SW480 (cell line): ENCODE results near the gene LIPC.

Source experiments
- DNase-seq: peaks from one replicate; pipeline ENCODE4 v3.0.0-alpha.2; 2016; ENCODE audit warnings: low spot score

Gene LIPC

DNA sequence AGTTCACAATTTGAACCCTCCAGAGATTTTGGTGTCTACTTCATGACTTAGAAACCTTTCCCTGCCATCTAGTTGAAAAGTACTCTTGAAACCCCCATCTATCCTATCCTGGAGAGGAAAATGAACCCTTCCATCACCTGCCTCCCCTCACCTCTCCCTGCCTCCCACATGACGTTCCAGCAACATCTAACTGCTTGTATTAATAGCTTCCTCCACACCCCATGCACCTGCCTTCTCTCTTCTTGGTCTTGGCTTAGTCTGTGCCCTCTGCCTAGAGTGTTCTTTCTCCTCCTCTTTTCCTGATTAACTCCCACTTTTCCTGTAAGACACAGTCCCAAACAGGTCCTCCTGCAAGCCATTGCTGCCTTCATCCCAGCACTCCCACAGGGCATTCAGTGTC, 107.8 kb downstream of the LIPC start:
- DNase-seq, result no peak

DNA sequence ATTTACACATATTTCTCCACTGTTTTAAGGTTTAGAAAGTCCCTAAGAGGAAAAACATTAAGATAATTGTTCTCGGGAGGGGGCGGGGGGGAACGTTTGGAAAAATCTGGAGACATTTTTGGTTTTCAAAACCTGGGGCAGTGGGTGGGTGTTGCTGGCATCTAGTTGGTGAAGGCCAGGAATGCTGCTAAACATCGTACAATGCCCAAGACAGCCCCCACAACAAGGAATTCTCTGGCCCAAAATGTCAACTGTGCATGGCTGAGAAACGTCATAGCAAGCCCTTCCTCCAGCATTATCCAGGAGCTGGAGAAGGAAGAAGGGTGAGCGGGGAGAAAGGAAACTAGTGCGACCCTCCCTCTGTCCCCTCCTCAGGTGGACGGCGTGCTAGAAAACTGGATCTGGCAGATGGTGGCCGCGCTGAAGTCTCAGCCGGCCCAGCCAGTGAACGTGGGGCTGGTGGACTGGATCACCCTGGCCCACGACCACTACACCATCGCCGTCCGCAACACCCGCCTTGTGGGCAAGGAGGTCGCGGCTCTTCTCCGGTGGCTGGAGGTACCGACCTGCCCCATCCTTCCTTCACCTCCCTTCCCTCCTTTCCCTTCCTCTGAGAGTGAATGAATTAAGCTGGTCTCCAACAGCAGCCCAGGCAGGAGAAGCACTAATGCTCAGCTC, 109.8 kb downstream of the LIPC start:
- no peak for DNase-seq

DNA sequence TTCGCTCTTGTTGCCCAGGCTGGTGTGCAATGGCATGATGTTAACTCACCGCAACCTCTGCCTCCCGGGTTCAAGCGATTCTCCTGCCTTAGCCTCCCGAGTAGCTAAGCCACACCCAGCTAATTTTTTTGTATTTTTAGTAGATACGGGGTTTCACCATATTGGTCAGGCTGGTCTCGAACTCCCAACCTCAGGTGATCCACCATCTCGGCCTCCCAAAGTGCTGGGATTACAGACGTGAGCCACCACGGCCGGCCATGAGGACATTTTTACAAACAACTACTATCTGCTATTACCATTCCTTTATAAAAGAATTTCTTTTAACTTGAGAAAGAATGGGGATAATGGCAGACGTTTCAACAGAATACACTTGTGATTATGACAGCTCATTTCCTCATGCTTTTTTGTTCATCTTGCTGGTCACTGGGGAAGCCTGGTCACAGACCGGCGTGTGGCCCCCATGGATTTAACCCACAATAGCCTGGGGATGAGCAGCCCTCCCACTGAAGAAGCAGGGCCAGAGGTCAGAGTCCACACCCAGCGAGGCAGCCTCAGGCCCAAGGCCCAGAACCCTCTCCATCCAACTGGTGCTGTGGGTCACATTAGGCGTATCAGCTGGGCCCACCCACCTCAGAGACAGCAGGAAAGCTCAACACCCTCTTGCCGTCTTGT, 112.0 kb downstream of the LIPC start:
- DNase-seq, result no peak

DNA sequence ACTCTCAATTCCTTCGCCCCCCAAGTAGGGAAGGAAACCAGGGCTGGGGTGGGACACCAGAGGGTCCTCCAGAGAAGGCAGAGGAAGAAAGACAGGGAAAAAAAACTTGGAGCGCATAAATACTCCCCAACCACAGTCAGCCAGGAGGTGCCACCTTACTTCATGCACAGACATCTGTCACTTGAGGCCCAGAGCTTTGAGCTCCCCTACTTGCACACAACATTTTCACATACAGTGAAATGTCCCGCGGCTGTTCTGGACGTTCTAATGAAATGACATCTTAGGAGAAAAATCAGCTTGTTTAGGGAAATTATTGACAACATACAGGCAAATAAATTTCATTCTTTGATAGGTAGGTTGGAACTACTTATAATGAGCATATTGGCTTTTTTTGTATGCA, 113.0 kb downstream of the LIPC start:
- DNase-seq, result no peak

DNA sequence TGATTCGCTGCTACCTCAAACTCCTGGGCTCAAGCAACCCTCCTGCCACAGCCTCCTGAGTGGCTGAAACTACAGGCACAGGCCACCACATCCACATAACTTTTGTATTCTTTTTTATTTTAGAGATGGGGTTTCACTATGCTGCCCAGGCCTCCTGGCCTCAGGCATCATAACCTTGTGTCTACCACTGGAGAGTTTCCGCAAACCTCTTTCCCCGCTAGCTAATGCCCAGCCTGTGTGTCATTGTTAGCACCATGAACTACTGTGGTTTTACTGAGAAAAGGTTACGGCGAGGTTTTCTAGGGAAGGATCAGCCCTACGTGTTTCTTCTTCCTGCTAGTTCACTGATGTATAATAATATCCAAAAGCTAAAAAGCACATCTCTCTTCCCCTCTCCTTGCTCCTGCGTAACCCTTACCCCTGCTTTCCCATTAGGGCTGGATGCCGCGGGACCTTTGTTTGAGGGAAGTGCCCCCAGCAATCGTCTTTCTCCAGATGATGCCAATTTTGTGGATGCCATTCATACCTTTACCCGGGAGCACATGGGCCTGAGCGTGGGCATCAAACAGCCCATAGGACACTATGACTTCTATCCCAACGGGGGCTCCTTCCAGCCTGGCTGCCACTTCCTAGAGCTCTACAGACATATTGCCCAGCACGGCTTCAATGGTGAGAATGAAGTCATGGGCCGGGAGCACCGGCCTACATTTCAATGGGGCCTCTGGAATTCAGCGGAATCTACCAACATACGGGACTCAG, 113.7 kb downstream of the LIPC start:
- DNase-seq, result no peak

DNA sequence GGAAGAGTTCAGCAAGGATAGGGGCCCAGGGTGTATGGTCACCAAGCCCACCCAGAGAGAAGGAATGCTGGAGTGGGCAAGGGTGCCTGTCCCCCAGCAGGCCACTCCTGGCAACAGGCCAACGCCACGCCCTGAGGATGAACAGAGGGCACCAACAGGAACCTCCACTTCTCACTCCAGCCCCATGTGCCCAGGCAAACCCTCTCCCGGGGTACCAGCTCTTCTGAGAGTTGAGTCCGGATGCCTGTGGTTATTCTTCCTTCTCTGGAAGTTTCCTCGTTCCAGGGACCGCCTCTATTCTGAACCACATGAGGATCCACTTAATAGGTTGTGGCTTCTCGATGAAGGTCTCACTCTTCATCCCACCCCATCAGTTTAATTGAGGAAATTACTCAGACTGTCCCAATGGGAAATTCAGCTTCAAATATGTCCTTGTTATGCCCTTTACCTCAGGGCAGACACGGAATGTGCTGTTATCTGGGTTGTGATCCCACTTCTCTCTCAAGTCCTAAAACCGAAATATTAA, 114.3 kb downstream of the LIPC start:
- no peak for DNase-seq

DNA sequence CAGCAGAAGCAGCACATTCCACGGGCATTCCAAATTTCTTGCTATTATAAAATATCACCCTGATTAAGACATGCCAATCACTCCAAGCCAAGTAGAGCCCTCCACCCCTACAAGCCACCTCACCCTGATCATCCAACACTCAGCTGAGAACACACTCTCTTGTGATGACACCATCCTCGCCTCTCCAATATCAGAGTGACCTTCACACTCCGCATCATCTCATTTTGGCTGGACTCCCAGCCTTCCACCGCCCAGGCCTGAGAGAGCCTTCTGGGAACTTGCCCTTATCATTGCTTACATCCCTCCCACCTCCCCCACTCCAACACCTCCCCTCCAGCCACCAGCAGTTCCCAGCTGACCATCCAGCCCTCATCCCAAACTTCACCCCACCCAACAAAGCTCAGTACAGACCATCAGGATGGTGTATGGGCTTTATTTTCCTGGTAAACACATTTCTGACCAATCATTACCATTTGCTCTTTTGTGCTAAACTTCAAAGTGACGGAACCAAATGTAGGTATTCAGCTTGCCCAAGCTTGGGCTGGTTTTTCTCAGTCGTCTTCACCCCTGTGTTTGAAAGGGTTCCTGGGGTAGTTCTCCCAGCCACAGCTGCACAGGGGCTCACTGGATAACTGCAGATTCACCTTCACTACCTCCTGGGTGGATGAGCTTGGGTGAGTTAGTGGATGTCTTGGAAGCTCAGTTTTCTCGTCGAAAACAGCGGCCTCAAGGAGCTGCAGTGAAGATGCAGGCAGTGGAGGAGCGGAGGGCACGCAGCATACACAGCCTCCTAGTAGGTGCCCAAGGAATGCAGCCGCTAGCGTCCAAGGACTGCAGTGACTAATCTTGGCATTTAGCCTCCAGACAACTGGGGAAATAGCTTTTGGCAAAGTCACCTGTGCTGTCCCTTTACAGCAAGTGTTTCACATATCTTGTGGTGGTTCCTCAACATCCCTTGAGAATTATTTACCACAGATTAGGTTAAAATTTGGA, 115.1 kb downstream of the LIPC start:
- DNase-seq, result peak; percentile 13

DNA sequence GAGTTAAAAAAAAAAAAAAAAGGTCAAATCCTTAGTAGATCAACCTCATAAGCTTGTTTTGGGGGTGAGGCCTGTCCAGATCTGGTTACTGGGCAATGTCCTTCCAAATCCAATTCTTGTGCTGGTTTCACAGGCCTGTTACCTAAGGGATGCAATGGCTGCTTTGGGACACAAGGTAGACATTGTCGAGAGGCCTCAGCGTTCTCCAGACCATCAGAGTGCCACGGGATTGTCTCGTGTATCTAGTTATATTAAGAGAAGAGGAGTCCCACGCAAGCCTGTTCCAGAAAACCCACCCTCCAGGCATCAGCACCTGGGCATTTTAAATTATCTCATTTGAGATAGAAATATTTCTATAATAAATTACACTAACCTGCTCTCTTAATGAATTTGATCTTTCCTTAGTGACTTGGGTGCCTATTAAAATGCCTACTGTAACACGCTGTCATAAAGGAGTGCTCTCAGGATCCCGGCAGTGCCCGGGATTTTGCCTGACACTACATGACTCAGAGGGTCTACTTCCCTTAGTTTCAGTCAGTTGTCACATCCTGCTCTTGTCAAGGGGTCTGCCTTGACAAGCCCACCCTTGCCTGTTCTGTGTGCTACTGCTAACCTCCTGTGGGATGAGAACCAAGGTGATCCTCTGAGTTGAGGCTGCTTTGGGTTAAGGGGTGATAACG, 116.0 kb downstream of the LIPC start:
- no peak for DNase-seq

DNA sequence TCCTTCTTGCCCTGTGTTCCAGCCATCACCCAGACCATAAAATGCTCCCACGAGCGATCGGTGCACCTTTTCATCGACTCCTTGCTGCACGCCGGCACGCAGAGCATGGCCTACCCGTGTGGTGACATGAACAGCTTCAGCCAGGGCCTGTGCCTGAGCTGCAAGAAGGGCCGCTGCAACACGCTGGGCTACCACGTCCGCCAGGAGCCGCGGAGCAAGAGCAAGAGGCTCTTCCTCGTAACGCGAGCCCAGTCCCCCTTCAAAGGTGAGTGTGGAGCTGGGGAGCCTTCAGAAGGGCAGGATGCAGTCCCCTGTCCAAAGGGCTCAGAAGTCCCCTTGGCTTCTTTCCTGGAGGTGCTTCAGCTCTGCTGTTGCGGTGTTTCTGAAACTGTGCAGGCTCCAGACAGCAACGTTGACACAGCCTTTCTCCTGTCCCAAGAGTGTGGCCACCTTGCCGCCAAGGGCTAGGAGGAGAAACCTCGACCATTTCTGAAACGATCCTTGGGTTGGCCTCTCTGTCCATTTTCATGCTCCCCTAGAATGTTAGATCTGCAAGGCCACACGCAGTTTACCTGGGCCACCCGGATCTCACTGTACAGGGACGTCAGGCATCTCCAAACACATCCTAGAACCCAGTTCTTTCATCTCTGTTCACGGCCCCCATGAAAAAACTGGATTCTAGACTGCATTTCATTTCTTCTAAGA, 116.7 kb downstream of the LIPC start:
- DNase-seq, result no peak

DNA sequence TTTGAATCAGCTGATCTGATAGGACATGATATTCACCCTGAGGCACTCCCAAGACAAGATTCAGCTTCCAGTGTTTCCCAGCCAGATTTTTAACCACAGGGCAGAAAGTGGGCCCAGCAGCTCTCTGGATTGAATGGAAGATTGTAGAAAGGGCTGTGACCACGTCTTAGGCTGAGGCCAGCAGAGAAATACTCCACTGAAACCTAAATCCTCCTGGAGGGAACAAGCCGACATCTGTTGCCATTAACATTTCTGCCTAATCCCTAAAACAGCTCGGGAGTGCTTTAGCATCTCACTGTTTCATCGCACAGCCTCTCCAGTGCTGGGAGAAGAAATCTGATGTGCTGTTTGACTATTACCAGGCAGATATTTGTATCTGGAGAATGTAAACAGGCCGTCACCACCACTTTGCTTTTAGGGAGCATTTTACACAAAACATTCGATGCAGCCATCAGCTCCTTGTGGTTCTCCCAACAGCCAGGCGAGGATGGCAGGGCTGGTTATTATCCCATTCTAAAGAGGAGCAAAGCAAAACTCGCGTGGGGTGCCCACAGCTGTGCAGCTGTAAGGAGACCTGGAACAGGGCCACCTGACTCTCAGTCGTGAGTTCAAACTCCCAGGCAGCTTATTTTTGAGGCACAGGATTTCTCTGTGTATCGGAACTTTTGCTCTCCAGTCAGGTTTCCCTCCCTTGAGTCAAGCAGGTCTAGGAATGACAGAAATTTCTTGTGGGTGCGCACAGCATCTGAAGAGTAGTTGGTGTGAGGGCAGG, 117.4 kb downstream of the LIPC start:
- no peak for DNase-seq

DNA sequence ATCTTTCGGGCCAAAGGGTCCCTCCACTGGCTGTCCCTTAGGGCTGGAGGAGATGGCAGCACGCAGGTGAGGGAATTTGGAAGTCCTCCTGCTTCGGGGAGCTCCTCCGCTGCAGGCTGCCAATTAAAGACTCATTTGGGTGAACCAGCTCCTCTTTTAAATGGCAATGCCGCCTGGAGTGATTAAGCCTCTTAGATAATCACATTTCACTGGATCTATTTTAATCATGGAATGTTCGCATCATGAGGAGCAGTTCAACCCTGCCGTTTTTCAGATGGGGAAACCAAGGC, 117.9 kb downstream of the LIPC start:
- DNase-seq, result no peak

DNA sequence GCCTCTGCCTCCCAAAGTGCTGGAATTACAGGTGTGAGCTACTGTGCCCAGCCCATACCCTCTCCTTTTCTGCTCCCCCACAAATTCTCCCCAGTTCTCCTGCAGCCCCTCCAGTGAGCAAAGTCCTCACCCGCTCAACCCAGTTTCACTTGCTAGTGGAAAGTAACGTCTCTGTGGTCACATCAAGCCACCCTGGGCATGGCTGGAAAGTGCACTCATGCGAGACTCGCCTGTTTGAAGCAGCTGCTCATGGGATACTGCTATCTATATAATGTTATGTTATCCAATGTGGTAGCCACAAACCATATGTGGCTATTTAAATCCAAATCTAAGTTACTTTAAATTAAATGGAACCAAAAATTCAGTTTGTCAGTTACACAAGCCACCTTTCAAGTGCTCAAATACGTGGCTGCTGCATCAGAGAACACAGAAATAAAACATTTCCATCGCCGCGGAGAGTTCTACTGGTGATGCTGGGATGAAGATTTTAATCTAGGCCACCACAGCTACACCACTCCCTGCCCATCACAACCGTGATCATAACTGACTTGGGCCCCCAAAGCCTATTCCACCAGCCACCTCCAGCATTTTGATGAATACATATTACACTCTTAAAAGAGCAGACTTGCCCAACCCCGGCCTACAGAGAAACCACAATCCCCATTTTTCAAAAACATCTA, 119.4 kb downstream of the LIPC start:
- peak; percentile 39 for DNase-seq

DNA sequence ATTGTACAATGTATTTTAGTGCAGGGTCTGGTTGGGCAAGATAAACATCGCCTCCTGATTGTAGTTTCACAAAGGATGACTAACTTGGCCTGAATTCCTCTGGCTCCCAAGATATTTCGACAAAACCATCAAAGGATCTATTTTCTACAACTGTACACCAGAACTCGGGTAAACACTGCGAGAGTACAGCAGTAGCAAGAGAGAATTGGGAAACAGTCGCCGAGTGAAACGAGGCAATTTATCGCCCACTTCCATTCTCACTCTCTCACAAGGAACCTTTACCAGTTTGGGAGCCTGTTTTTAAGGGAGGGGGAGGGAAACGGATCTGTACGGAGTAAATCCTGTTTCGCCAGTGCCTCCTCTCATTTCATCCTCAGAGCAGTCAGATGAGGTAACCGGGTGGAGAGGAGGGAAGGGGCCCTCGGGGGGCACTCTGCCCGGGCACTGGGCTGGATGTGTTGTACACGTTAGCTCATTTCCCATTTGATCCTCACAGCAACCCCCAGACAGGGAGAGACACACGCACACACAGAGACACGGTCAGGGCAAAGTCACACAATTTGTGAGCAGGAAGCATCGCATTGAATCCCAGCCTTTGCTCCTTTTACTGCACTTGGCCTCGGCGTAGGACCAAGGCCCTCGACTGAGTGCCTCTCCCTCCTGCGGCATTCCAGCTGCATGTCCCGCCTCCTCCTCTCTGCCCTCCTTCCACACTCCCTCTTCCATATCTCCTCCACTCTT, 120.1 kb downstream of the LIPC start:
- peak; percentile 74 for DNase-seq

DNA sequence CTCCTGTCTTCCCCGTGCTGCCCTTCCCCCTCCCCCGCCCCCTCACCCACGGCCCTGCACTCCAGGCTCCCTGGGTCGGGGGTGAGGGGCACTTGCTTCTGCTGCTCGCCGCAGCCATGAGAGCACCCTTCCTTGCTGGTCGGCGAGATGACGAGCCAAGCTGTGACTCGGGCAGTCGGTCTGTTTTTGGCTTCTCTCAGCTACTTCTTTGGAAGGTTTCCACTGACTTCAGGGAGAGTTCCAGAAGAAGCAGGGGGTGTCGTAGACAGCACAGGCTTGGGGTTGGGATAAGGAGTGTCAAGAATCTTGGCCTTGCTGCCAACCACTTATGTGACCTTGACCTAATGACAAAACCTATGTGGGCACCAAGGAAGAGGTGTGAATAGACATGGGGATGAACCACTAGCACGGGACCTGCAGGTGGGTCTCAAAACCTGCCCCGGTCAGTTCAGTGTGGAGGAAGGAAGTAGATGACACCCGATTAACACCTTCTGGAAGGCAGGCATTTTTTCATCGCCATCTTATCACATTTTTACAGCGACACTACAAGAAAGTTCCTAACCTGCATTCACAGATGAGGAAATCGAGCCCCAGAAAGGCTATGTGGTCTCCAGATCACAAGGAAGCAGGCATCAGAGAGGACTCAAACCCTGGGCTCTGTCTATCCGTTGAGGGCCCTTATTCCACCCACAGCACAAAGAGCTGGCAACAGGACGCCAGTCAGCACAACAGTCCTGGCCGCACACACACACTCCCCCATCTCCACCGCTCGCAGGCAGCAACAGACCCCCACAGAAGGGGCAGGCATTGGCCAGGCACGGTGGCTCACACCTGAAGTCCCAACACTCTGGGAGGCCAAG, 120.9 kb downstream of the LIPC start:
- DNase-seq, result no peak

DNA sequence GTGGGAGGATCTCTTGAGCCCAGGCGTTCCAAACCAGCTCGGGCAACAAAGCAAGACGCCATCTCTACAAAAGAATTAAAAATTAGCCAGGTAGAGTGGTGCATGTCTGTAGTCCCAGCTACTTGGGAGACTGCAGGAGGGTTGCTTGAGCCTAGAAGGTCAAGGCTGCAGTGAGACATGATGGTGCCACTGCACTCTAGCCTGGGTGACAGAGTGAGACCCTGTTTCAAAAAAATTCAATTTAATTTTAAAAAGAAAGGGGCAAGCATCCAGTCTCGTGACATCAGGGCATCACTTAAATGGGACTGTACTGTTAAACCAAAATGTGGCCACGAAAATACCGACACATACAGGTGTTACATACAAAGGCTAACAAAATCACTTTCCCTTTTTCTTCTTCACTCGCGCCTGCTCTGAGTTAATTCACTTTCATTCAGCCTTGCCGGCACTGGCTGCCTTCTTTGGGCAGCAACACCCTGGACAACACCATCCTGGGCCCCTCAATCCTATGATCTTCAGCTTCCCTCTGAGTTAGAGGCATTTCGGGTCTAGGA, 121.7 kb downstream of the LIPC start:
- no peak for DNase-seq

DNA sequence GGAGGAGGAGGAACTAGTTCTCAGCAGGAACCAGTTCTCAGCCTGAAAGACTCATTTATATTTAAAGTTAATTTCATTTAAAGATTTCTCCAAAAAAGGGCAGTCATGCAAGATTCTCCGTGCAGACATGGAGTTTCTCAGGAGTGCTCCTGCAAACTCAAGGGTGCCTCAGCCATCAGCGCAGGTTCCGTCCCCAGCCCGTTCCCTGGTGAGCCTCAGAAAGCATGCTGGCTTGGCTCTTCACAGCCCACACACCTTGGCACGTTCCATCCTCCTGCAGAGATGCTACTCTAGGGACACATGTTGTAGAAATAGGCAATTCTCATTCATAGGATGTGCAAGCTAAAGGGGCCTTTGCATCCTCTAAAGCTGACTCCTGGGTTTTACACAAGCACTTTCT, 123.0 kb downstream of the LIPC start:
- no peak for DNase-seq
